Endothelial cell of umbilical vein (primary cell): ENCODE results near the gene GANC.

Experiments
- EZH2 ChIP-seq: IDR thresholded peaks from 2 replicates; pipeline ENCODE4 v1.6.1; 2012; ENCODE audit warnings: borderline replicate concordance, low read depth, mild to moderate bottlenecking, moderate library complexity, low read length, inconsistent platforms; ENCODE audit not compliant: severe bottlenecking
- GATA2 ChIP-seq: IDR thresholded peaks from 2 replicates; pipeline ENCODE4 v1.7.0; 2011; ENCODE audit warnings: low read depth, mild to moderate bottlenecking, moderate library complexity, mixed read lengths, low read length; ENCODE audit not compliant: insufficient read length, insufficient read depth

GRCh38 chr15:42352401-42352800 is 79.4 kb downstream of the GANC start:
- TF ChIP-seq GATA2 (no peak), EZH2 (no peak)
